ENCODE data around the gene EBLN1. TPM values are rescaled to one million over a fixed set of nuclear protein-coding genes. Genes with fewer than 3 reads are reported as not detected.

Gene EBLN1
- total and polyA plus RNA-seq, 9 of the 15 experiments (the other 6 are each of a cell fraction or from before 2014, with no cell fraction given), result 0.06 to 3.1 (median 0.80) TPM

GRCh38 chr10:22170582-22170981 is 47.2 kb downstream of the EBLN1 start (continued):
- TF ChIP-seq HES1 (IDR thresholded peaks at IDR 0.05; ENCODE audit: low read depth) (no peak), ZNF395 (CRISPR knock-in tag; IDR thresholded peaks at IDR 0.05) (no peak), ZNF75A (CRISPR knock-in tag; IDR thresholded peaks at IDR 0.05) (no peak), BRD9 (IDR thresholded peaks at IDR 0.05; ENCODE audit: low read depth, partially characterized antibody) (no peak), ZNF324 (CRISPR knock-in tag; IDR thresholded peaks at IDR 0.05) (peak; percentile 98), TEAD4 (IDR thresholded peaks at IDR 0.05; ENCODE audit: low read length) (no peak), TEAD4 (CRISPR knock-in tag; IDR thresholded peaks at IDR 0.05; ENCODE audit: borderline replicate concordance) (no peak), SAFB2 (IDR thresholded peaks at IDR 0.05; ENCODE audit: borderline replicate concordance, low read depth, low read length, severe bottlenecking) (no peak), DMBX1 (CRISPR knock-in tag; IDR thresholded peaks at IDR 0.05; ENCODE audit: borderline replicate concordance) (no peak), CXXC5 (CRISPR knock-in tag; IDR thresholded peaks at IDR 0.05) (no peak), RAD21 (CRISPR knock-in tag; conservative IDR thresholded peaks at IDR 0.05 in 1 of 2, IDR thresholded peaks at IDR 0.05 in 1 of 2) (no peak), TRIM24 (IDR thresholded peaks at IDR 0.05) (0 out of 4 replicates have a peak, but pooled peaks of 1 of the 2 experiments have one; percentile 28), ATF2 (CRISPR knock-in tag; IDR thresholded peaks at IDR 0.05) (no peak), SPI1 (IDR thresholded peaks at IDR 0.05; ENCODE audit: borderline replicate concordance, low read depth, low read length) (no peak), ASH1L (IDR thresholded peaks at IDR 0.05; ENCODE audit: borderline replicate concordance, low read depth, partially characterized antibody) (no peak), XRCC3 (IDR thresholded peaks at IDR 0.05) (0 out of 2 replicates have a peak, but pooled peaks have one; percentile 18)

Measured in K562 (cell line).